Spleen (tissue), 7 donors: ENCODE data around the gene CLK1.

Experiments used
- CTCF ChIP-seq, 11 experiments: fragments of 200-600 bp in 7 of 11; fragments of 450-650 bp in 4 of 11; sonication (generic) in 4 of 11; IDR thresholded peaks in 8 of 11; conservative IDR thresholded peaks in 3 of 11; 1 replicate in 7 of 11; 2 replicates in 4 of 11; pipeline versions ENCODE4 v1.4.0 to v1.8.0; 2016 to 2021; ENCODE audit warnings: antibody characterized with exemption in 11 of 11, inconsistent platforms in 4 of 11, mild to moderate bottlenecking in 1 of 11
- POLR2A ChIP-seq, 3 donors: fragments of 450-650 bp; IDR thresholded peaks; one replicate each; pipeline ENCODE4 v1.5.1; 2017; ENCODE audit warnings: antibody characterized with exemption in 3 of 3, mild to moderate bottlenecking in 1 of 3
- POLR2AphosphoS5 ChIP-seq, 3 donors: sonication (generic); formaldehyde crosslinking; IDR thresholded peaks; one replicate each; pipeline ENCODE4 v1.5.1; 2017; ENCODE audit warnings: antibody characterized with exemption in 3 of 3
- donor health status: DM: no; HTN: no; CAD: no; lungs with moderate emphysema.
- donor health status: DM: no; HTN: no; CAD: no.
- donor health status: DM: no; HTN: no; CAD: no.

- no peak for TF ChIP-seq CTCF (IDR thresholded peaks at IDR 0.05 in 8 of 11, conservative IDR thresholded peaks at IDR 0.05 in 3 of 11)
- TF ChIP-seq POLR2AphosphoS5 (IDR thresholded peaks at IDR 0.05) = no peak
- TF ChIP-seq POLR2A (IDR thresholded peaks at IDR 0.05) = no peak
Measured at GRCh38 chr2:200845669-200846325, 18.7 kb downstream of the CLK1 start.
